Activated CD4-positive, alpha-beta T cell treated with anti-CD3 and anti-CD28 coated beads, Interleukin-2, Interleukin-6, amounts not matched to agents 100 ng/mL and 50 ng/mL, durations not matched to agents 16 hours and 8 hours (primary cell): Measurements from ENCODE around the gene GOLGA6D.
A peak's percentile ranks its signal among the peaks of the same experiment; 100 is the strongest.
"Not testable (repeated sequence)": the region's sequence is repeated elsewhere in the genome, so short reads cannot be mapped to it uniquely, and the experiment has no call there.

ENCODE experiments used
- DNase-seq: peaks from one replicate; pipeline ENCODE4 v3.0.0-alpha.2; 2020

Gene GOLGA6D

GRCh38 chr15:75284152-75284551 is 1.5 kb downstream of the GOLGA6D start:
- DNase-seq = not testable (repeated sequence)

- DNase-seq = not testable (repeated sequence)
Measured at GRCh38 chr15:75293660-75294059, 11.0 kb downstream of the GOLGA6D start.

- not testable (repeated sequence) for DNase-seq
Measured at GRCh38 chr15:75298541-75299310, 16.1 kb downstream of the GOLGA6D start.

GRCh38 chr15:75299311-75299688 is 16.7 kb downstream of the GOLGA6D start:
- peak; percentile 69 for DNase-seq

- not testable (repeated sequence) for DNase-seq
Measured at GRCh38 chr15:75300026-75300425, 17.4 kb downstream of the GOLGA6D start.

- DNase-seq = no peak
Measured at GRCh38 chr15:75302318-75302717, 19.7 kb downstream of the GOLGA6D start.

- DNase-seq = not testable (repeated sequence)
Measured at GRCh38 chr15:75302753-75303152, 20.1 kb downstream of the GOLGA6D start.

GRCh38 chr15:75306188-75306587 is 23.6 kb downstream of the GOLGA6D start:
- DNase-seq = no peak

GRCh38 chr15:75307778-75308390 is 25.2 kb downstream of the GOLGA6D start:
- DNase-seq = peak; percentile 24

GRCh38 chr15:75309711-75310110 is 27.1 kb downstream of the GOLGA6D start:
- no peak for DNase-seq

GRCh38 chr15:75312548-75312947 is 29.9 kb downstream of the GOLGA6D start:
- peak; percentile 43 for DNase-seq

- DNase-seq = no peak
Measured at GRCh38 chr15:75313116-75313845, 30.6 kb downstream of the GOLGA6D start.

- no peak for DNase-seq
Measured at GRCh38 chr15:75314552-75315290, 32.1 kb downstream of the GOLGA6D start.

GRCh38 chr15:75319231-75319897 is 36.7 kb downstream of the GOLGA6D start:
- not testable (repeated sequence) for DNase-seq

- no peak for DNase-seq
Measured at GRCh38 chr15:75321711-75322110, 39.1 kb downstream of the GOLGA6D start.

- DNase-seq = no peak
Measured at GRCh38 chr15:75325922-75326321, 43.3 kb downstream of the GOLGA6D start.

GRCh38 chr15:75327005-75327404 is 44.4 kb downstream of the GOLGA6D start:
- DNase-seq = no peak

GRCh38 chr15:75327491-75327890 is 44.9 kb downstream of the GOLGA6D start:
- no peak for DNase-seq

- no peak for DNase-seq
Measured at GRCh38 chr15:75328493-75329314, 46.1 kb downstream of the GOLGA6D start.

GRCh38 chr15:75329571-75329970 is 46.9 kb downstream of the GOLGA6D start:
- no peak for DNase-seq

- not testable (repeated sequence) for DNase-seq
Measured at GRCh38 chr15:75332093-75332492, 49.5 kb downstream of the GOLGA6D start.
